Activated naive CD4-positive, alpha-beta T cell treated with anti-CD3 and anti-CD28 coated beads for 36 hours (primary cell): ENCODE data around the gene SELPLG. TPM values are rescaled to one million over a fixed set of nuclear protein-coding genes. Genes with fewer than 3 reads are reported as not detected.
"Not testable (repeated sequence)": the region's sequence is repeated elsewhere in the genome, so short reads cannot be mapped to it uniquely, and the experiment has no call there.

Source experiments
- CTCF ChIA-PET: fragments of 350-600 bp; sonication (Branson Sonifier 250); formaldehyde crosslinking; loops from one replicate; lab custom pipeline; 2021; ENCODE audit warnings: antibody characterized with exemption; lab: Charles Lee
- DNase-seq: peaks from one replicate; pipeline ENCODE4 v3.0.0-alpha.2; 2020
- H3K27ac Mint-ChIP-seq: one replicate; pipeline ENCODE4 v1.8.0; 2021; ENCODE audit warnings: mild to moderate bottlenecking, mixed read lengths
- H3K27me3 Mint-ChIP-seq: one replicate; pipeline ENCODE4 v1.8.0; 2021; ENCODE audit warnings: low read depth, mixed read lengths
- H3K36me3 Mint-ChIP-seq: one replicate; pipeline ENCODE4 v1.8.0; 2021; ENCODE audit warnings: low read depth, mixed read lengths
- H3K4me1 Mint-ChIP-seq: one replicate; pipeline ENCODE4 v1.8.0; 2021; ENCODE audit warnings: low read depth, mixed read lengths
- H3K4me3 Mint-ChIP-seq: one replicate; pipeline ENCODE4 v1.8.0; 2021; ENCODE audit warnings: mild to moderate bottlenecking, moderate library complexity, mixed read lengths
- H3K9me3 Mint-ChIP-seq: one replicate; pipeline ENCODE4 v1.8.0; 2021; ENCODE audit warnings: mixed read lengths
- intact Hi-C: fragments of 100-400 bp; cut with micrococcal nuclease; formaldehyde crosslinking; loops from one replicate; pipeline ENCODE4 v1.15.1; 2023
- total RNA-seq, 2 experiments: library from RNA; stranded (reverse); gene quantifications; one replicate each; pipeline ENCODE4 v1.2.3, GENCODE V29; 2021

The SELPLG gene
- total RNA-seq, 2 experiments from 2014 or later: 19.9 to 21.9 TPM

DNA sequence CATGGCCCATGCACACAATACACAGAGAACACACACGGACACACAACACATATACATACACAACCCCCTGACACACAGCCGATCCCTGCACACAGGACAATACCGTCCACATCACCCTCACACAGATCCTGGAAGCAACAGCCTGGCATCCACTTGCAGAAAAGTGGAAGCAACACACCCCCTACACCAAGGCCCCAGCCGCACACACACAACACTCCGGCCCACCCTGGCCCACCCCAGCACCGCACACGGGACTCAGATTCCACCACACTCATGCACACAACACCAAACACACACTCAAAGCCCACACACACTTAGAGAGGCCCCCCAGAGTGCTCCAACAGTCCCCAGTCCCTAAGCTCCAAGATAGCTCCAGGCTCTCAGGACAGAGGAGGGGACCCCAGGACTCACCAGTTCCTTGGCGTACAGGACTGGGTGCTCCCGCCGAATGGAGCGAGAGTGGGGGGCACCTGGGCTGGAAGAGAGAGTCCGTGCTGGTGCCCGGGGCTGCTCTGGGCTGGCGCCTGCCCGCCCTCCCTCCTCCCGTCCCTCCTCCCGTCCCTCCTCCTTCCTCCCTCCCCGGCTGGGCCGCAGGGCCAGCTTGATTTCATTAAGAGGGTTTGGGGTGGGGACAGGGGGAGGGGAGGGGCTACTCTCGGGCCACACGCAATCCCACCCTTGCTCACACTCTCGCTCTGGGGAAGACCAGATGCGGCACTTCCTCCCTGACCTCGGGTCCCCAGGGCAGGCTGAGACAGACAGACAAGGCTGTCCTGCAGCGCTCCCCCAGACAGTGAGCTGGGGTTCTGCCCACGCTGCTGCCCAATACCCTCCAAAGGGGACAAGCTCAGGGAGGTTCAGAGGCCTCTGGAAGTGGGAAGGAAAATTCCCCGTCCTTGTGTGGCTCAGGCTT, 35.9 kb downstream of the SELPLG start, which contains the start of gene TMEM119:
Gene TMEM119 (minus strand): TSS at position 526 of the 913 bp plus-strand sequence. CDS start 5,701 bp downstream, outside the sequence.
- Mint-ChIP-seq H3K9me3 (no peaks in the 10 kb centered on the region), H3K4me3 (no peak within 1 kb of the TSS), H3K27me3 (no peaks in the 10 kb centered on the region), H3K27ac (no peak within 1 kb of the TSS), H3K4me1 (no peaks in the 10 kb centered on the region), H3K36me3 (no peaks in the 10 kb centered on the region)
- no peak for DNase-seq
- intact Hi-C loops: no loop called here
- CTCF ChIA-PET: interaction anchor here (1.0 kb wide), 1 partner anchor 13 kb away, joined by 3 read pairs; no protein-coding TSS in a partner anchor

DNA sequence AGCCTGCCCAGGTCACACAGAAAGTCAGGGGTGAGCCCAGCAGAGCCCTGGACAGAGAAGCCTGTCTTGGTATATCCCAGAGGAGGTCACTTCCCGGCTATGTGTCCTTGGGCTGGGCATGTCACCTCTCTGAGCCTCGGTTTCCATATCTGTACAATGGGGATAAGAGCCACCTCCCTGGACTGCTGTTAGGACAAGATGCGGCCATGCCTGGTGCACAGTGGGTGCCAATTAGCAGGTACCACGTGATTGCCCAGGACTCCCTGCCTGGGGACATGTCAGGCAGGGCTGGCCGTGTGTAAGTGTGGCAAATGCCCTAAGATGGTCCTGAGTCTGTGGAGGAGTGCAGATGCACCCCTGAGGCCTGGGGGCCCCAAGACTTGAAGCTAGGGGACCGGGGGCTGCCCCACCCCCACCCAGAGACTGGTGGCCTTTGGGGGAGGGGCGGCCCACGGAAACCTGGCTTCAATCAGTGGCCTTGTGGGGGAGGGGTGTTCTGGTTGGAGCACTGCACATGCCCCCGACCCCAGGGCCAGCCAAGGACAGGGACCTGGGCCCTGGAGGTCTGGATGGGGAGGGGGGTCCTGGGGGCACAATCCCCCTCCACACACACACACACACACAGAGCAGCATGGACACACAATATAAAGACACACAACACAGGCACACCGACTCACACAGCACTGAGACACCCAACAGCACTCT, 36.7 kb downstream of the SELPLG start:
- H3K4me1 Mint-ChIP-seq: no peaks in the 10 kb centered on the region
- H3K36me3 Mint-ChIP-seq: no peaks in the 10 kb centered on the region
- H3K27me3 Mint-ChIP-seq: no peaks in the 10 kb centered on the region
- H3K4me3 Mint-ChIP-seq: no peak overlapping the region
- H3K9me3 Mint-ChIP-seq: no peaks in the 10 kb centered on the region
- DNase-seq: no peak
- CTCF ChIA-PET: no interaction called here
- no peak overlapping the region for H3K27ac Mint-ChIP-seq
- intact Hi-C loops: no loop called here

DNA sequence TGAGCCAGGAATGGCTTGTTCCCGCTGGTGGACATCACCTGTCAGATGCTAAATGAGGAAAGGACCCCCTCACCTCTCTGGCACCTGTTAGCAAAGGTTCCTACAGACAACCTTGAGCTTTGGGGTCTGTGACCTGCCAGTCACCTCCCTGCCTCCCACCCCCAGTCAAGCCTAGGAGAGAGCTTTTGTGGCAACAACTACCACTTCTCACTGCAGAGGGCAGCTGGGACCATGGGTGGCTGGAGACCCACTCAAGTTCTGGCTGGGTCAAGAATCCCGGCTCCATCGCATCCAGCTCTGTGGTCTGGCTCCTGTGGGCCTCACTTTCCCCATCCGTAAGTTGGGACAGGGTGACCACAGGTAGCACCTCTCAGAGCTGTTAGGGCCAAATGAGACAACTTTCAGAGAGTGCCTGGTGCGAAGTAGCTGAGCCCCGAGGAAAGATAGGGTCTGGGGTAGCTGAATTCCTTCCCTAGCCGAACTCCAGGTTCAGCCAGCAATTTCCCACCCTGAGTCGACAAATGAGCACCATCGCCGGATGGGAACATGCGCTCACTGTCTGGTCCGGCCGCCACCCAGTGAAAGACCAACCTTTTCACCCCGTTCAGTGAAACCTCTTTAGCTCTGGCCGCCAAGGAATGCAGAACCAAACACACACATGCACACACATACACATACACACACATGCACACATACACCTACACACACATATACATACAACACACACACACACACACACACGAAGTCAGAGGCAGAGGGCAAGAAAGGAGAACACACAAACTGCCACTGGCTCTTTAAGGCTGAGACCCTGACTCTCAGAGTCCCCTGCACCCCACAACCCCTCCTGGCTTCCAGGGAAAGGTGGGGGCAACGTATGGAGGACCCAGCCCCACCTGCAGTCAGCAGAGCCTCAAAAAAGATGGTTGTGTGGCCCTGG, 37.7 kb downstream of the SELPLG start:
- Mint-ChIP-seq H3K27ac (no peak overlapping the region), H3K9me3 (no peaks in the 10 kb centered on the region), H3K4me1 (no peaks in the 10 kb centered on the region), H3K36me3 (no peaks in the 10 kb centered on the region), H3K4me3 (no peak overlapping the region), H3K27me3 (no peaks in the 10 kb centered on the region)
- intact Hi-C loops: no loop called here
- CTCF ChIA-PET: interaction anchor here (1.2 kb wide), 1 partner anchor 21 kb away, joined by 5 read pairs; no protein-coding TSS in a partner anchor
- no peak for DNase-seq

- intact Hi-C loops: no loop called here
- Mint-ChIP-seq H3K27ac (no peak overlapping the region), H3K4me3 (no peak overlapping the region), H3K36me3 (no peaks in the 10 kb centered on the region), H3K4me1 (no peaks in the 10 kb centered on the region), H3K27me3 (no peaks in the 10 kb centered on the region), H3K9me3 (no peaks in the 10 kb centered on the region)
- CTCF ChIA-PET: interaction anchor here (1.2 kb wide), 1 partner anchor 22 kb away, joined by 5 read pairs; no protein-coding TSS in a partner anchor
- no peak for DNase-seq
Observed at GRCh38 chr12:108594960-108595710, 38.6 kb downstream of the SELPLG start.

- CTCF ChIA-PET: interaction anchor here (1.2 to 1.6 kb wide), 2 partner anchors 19 to 23 kb away, joined by 4 to 5 read pairs; no protein-coding TSS in a partner anchor
- no peak overlapping the region for H3K4me3 Mint-ChIP-seq
- H3K4me1 Mint-ChIP-seq: no peaks in the 10 kb centered on the region
- H3K36me3 Mint-ChIP-seq: no peaks in the 10 kb centered on the region
- H3K27me3 Mint-ChIP-seq: no peaks in the 10 kb centered on the region
- no peak overlapping the region for H3K27ac Mint-ChIP-seq
- DNase-seq: no peak
- intact Hi-C loops: no loop called here
- H3K9me3 Mint-ChIP-seq: no peaks in the 10 kb centered on the region
Observed at GRCh38 chr12:108594323-108594903, 39.3 kb downstream of the SELPLG start.

GRCh38 chr12:108592033-108592909, 41.4 kb downstream of the SELPLG start:
- H3K36me3 Mint-ChIP-seq: no peaks in the 10 kb centered on the region
- CTCF ChIA-PET: interaction anchor here (1.3 kb wide), 1 partner anchor 26 kb away, joined by 5 read pairs; no protein-coding TSS in a partner anchor
- no peak for DNase-seq
- H3K4me3 Mint-ChIP-seq: no peak overlapping the region
- H3K4me1 Mint-ChIP-seq: no peaks in the 10 kb centered on the region
- intact Hi-C loops: no loop called here
- no peak overlapping the region for H3K27ac Mint-ChIP-seq
- no peaks in the 10 kb centered on the region for H3K9me3 Mint-ChIP-seq
- H3K27me3 Mint-ChIP-seq: no peaks in the 10 kb centered on the region

DNA sequence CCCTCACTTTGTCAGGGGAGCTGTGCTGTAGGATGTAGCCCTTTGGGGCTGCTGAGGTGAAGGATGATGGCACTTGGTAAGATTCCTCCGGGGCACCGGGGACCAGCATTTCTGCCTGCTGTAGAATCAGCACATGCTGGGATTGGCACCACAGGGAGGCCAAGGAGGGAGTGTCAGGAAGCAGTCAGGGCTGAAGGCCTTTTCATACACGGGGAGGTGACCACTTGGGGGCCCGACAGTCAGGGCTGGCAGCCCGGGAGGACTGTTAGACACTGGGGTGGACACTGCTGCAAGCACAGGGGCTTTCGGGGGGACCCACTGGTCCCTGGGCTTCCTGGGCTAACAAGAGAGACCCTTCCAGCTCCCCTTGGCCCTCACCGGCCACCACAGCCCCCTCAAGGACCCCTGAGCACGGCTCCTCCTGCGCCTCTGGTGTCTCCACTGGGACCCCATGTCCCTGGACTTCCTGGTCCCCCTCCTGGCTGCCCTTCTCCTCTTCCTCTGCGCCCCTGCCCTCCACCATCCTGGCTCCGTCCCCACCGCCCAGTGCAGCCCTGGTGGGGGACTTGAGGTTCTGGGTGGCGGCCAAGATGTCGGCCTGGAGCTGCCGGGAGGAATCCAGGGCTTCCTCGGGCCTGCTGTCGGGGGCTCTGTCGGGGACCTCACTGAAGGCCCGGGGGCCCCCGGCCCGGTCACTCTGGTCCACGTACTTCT, 42.3 kb downstream of the SELPLG start:
- Mint-ChIP-seq H3K4me1 (no peaks in the 10 kb centered on the region), H3K27ac (no peak overlapping the region), H3K36me3 (no peaks in the 10 kb centered on the region), H3K27me3 (no peaks in the 10 kb centered on the region), H3K4me3 (no peak overlapping the region), H3K9me3 (no peaks in the 10 kb centered on the region)
- DNase-seq: no peak
- intact Hi-C loops: no loop called here
- CTCF ChIA-PET: no interaction called here

- DNase-seq, CTCF ChIA-PET, H3K36me3 Mint-ChIP-seq, H3K4me1 Mint-ChIP-seq, intact Hi-C loops, H3K4me3 Mint-ChIP-seq, H3K27me3 Mint-ChIP-seq, H3K9me3 Mint-ChIP-seq, H3K27ac Mint-ChIP-seq: not testable (repeated sequence)
Observed at GRCh38 chr12:108590463-108590862, 43.2 kb downstream of the SELPLG start.

- Mint-ChIP-seq H3K4me1 (no peaks in the 10 kb centered on the region), H3K27ac (no peak overlapping the region), H3K9me3 (no peaks in the 10 kb centered on the region), H3K4me3 (no peak overlapping the region), H3K27me3 (no peaks in the 10 kb centered on the region), H3K36me3 (no peaks in the 10 kb centered on the region)
- no peak for DNase-seq
- CTCF ChIA-PET: interaction anchor here (2.8 kb wide), 1 partner anchor 27 kb away, joined by 10 read pairs; no protein-coding TSS in a partner anchor
- intact Hi-C loops: no loop called here
Observed at GRCh38 chr12:108589840-108590229, 43.9 kb downstream of the SELPLG start.
